WERI-Rb-1 (cell line): ENCODE measurements around the gene DIRAS1.

Source experiments
- DNase-seq: peaks from one replicate; pipeline ENCODE4 v3.0.0-alpha.2; 2020
- H3K27ac ChIP-seq: fragments of 250-450 bp; sonication (Bioruptor Pico); 2 replicates; pipeline ENCODE4 v1.5.1; 2020; ENCODE audit warnings: mild to moderate bottlenecking, moderate library complexity
- H3K27me3 ChIP-seq: fragments of 250-450 bp; sonication (Bioruptor Pico); 2 replicates; pipeline ENCODE4 v1.5.1; 2021; ENCODE audit warnings: mild to moderate bottlenecking, low read depth, moderate library complexity; ENCODE audit not compliant: insufficient read depth, severe bottlenecking
- H3K36me3 ChIP-seq: fragments of 250-450 bp; sonication (Bioruptor Pico); 2 replicates; pipeline ENCODE4 v1.5.1; 2020; ENCODE audit warnings: mild to moderate bottlenecking, moderate library complexity
- H3K4me3 ChIP-seq: 2 replicates; pipeline ENCODE4 v1.5.1; 2011; ENCODE audit warnings: low read depth, mild to moderate bottlenecking, control low read depth, low read length
- H3K9me3 ChIP-seq: fragments of 250-450 bp; sonication (Bioruptor Pico); 2 replicates; pipeline ENCODE4 v1.5.1; 2021; ENCODE audit warnings: mild to moderate bottlenecking, moderate library complexity; ENCODE audit not compliant: severe bottlenecking
- TF ChIP-seq, protein P1 (sequence below): IDR thresholded peaks from 2 replicates; pipeline ENCODE4 v1.5.1; 2011; ENCODE audit warnings: low read depth, mild to moderate bottlenecking, control low read depth, inconsistent platforms, low read length

DIRAS1 gene

DNA sequence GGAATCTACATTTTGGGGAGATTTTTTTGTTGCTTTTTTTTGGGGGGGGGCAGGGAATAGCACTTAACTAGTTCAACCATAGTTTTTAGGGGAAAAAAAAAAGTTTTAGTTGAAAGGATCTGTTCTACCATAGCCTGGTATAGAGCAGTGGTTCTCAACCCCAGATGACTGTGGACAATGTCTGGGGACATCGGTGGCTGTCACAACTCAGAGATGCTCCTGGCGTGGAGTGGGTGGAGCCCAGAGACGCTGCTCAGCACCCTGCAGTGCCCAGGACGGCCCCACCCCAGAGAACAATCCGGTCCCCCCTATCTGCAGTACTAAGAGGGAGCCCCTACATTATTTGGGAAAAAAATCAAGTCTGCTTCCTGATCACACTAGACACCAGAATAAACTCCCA, 27.0 kb downstream of the DIRAS1 start:
- Histone ChIP-seq H3K9me3 (no peaks in the 10 kb centered on the region), H3K4me3 (no peak overlapping the region), H3K27me3 (no peaks in the 10 kb centered on the region), H3K36me3 (no peaks in the 10 kb centered on the region), H3K27ac (no peak overlapping the region)
- DNase-seq, result no peak
- TF ChIP-seq, protein P1, sequence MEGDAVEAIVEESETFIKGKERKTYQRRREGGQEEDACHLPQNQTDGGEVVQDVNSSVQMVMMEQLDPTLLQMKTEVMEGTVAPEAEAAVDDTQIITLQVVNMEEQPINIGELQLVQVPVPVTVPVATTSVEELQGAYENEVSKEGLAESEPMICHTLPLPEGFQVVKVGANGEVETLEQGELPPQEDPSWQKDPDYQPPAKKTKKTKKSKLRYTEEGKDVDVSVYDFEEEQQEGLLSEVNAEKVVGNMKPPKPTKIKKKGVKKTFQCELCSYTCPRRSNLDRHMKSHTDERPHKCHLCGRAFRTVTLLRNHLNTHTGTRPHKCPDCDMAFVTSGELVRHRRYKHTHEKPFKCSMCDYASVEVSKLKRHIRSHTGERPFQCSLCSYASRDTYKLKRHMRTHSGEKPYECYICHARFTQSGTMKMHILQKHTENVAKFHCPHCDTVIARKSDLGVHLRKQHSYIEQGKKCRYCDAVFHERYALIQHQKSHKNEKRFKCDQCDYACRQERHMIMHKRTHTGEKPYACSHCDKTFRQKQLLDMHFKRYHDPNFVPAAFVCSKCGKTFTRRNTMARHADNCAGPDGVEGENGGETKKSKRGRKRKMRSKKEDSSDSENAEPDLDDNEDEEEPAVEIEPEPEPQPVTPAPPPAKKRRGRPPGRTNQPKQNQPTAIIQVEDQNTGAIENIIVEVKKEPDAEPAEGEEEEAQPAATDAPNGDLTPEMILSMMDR, result no peak

DNA sequence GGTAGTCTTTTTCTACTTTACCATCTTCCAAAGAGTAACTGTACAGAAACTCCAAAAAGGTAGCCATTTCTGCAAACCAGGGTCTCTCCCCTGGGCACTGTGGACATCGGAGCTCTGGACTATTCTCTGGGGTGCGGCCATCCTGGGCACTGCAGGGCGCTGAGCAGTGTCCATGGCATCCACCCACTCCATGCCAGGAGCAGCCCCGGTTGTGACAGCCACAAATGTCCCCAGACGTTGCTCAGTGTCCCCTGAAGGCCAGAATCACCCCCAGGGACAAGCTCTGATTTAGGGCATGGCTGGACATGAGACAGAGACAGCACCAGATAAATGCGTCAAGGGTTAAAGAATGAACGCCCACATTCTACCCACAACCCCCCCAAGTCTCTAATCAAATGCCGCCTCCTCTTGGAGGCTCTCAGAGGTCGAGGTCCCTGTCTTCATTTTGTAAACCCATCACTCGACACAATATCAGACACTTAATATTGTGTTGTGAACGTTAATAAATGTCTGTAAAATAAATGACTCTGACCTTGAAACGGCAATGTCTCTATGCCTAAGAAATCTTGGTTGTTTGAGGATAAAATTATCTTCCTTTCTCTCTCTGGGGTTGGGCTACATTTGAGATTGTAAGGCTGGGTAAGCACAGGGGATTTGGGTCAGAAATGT, 27.5 kb downstream of the DIRAS1 start:
- H3K36me3 ChIP-seq, result no peaks in the 10 kb centered on the region
- H3K9me3 ChIP-seq, result no peaks in the 10 kb centered on the region
- no peak overlapping the region for H3K27ac ChIP-seq
- no peak for DNase-seq
- H3K4me3 ChIP-seq, result no peak overlapping the region
- TF ChIP-seq, protein P1, result no peak
- H3K27me3 ChIP-seq, result no peaks in the 10 kb centered on the region

- no peaks in the 10 kb centered on the region for H3K9me3 ChIP-seq
- TF ChIP-seq, protein P1, result no peak
- H3K4me3 ChIP-seq, result no peak overlapping the region
- DNase-seq, result no peak
- H3K27ac ChIP-seq, result no peak overlapping the region
- no peaks in the 10 kb centered on the region for H3K27me3 ChIP-seq
- no peaks in the 10 kb centered on the region for H3K36me3 ChIP-seq
Observed at GRCh38 chr19:2691951-2692350, 29.2 kb downstream of the DIRAS1 start.

- DNase-seq, result no peak
- TF ChIP-seq, protein P1, result no peak
- Histone ChIP-seq H3K4me3 (no peak overlapping the region), H3K27ac (no peak overlapping the region), H3K27me3 (no peaks in the 10 kb centered on the region), H3K36me3 (no peaks in the 10 kb centered on the region), H3K9me3 (no peaks in the 10 kb centered on the region)
Observed at GRCh38 chr19:2690856-2691255, 30.3 kb downstream of the DIRAS1 start.

DNA sequence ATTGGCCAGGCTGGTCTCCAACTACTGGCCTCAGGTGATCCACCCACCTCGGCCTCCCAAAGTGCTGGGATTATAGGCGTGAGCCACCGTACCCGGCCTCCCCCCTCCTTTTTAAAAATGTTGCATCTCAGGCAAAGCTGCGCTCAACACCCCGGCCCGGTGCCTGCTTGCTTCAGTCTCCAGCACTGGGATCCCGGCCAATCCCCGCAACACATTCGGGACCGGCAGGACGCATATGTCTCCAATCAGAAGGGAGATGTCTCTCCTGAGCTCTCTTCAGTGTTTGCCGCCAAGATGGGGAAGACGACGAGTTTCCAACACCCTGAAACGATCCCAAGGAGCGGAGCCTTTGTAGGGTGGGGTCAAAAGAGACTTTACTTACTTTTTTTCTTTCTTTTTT, 34.8 kb downstream of the DIRAS1 start:
- no peaks in the 10 kb centered on the region for H3K27me3 ChIP-seq
- no peaks in the 10 kb centered on the region for H3K9me3 ChIP-seq
- TF ChIP-seq, protein P1, result no peak
- no peak overlapping the region for H3K4me3 ChIP-seq
- DNase-seq, result no peak
- H3K27ac ChIP-seq, result no peak overlapping the region
- no peaks in the 10 kb centered on the region for H3K36me3 ChIP-seq

GRCh38 chr19:2685204-2685704, 35.9 kb downstream of the DIRAS1 start:
- DNase-seq, result no peak
- no peaks in the 10 kb centered on the region for H3K36me3 ChIP-seq
- no peak overlapping the region for H3K4me3 ChIP-seq
- H3K27me3 ChIP-seq, result no peaks in the 10 kb centered on the region
- H3K27ac ChIP-seq, result no peak overlapping the region
- TF ChIP-seq, protein P1, result no peak
- no peaks in the 10 kb centered on the region for H3K9me3 ChIP-seq
